ENCODE results near the gene HGS.
A peak's percentile ranks its signal among the peaks of the same experiment; 100 is the strongest.

The HGS gene

DNA sequence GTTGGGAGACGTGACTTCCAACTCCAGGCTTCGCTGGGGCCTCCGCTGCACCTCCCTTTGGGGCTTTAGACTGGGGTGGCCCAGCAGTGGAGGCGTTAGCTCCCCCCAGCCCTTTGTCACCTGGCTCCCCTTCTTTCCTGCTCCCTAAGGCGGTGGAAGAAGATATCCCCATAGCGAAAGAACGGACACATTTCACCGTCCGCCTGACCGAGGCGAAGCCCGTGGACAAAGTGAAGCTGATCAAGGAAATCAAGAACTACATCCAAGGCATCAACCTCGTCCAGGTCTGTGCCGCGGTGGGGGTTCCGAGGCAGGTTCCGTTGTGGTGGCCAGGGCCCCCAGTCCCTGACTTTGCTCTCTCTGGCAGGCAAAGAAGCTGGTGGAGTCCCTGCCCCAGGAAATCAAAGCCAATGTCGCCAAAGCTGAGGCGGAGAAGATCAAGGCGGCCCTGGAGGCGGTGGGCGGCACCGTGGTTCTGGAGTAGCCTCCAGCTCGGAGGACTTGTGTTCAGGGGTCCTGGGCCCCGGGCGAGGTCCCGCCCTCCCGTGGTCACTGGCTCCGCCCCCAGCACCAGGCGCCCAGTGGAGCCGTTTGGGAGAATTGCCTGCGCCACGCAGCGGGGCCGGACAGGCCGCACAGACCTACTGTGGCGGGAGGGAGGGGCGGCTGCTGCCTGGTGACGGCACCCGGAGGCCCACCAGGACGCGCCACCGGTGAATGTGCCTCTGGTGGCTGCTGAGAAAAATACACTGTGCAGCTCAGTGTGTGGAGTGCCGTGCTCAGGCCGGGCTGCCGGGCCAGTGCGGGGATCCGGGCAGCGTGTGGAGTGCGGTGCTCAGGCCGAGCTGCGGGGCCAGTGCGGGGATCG is 23.2 kb downstream of the HGS start:
- DNase-seq, result no peak

DNA sequence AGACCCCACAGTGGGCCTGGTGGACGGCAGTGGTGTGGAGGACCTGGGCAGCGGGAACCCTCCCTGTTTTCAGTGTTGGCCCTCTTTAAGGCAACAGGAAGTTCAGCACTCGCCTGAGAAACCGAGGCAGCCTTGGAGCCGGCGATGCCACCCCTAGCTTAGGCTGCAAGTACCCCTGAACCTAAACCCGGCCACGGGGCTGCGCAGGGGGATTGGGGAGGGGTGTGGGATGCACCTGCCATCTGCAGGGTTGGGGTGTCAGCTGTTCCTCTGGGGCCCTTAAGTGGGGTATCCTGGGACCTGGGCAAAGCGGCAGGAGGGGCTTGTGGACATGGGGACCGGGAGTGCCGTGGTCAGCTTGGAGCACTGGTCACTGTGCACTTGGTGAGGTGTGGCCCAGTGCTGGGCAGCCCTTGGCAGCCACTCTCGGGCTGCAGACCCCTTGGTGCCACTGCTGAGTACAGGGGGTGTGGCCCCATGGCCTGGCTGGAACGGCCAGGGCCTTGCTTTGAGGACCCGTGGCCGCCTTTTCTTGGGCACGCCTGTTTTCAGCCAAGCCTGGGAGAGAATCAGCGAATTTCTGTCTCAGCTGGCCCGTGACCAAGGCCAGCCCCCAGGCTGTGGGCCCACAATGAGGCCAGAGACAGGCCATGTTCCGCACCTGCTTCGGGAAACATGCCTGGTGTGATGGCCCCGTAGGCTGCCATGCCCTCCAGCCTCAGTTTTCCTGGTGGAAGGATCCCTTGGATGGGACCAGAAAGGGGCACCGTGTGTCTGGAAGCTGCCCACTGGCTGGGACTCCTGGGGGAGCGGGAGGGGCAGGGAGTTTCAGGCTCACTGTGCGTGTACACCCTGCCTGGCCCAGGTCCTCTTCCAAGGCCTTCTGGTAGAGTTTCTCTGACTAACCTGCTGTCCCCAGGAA is 24.2 kb downstream of the HGS start:
- no peak for DNase-seq

DNA sequence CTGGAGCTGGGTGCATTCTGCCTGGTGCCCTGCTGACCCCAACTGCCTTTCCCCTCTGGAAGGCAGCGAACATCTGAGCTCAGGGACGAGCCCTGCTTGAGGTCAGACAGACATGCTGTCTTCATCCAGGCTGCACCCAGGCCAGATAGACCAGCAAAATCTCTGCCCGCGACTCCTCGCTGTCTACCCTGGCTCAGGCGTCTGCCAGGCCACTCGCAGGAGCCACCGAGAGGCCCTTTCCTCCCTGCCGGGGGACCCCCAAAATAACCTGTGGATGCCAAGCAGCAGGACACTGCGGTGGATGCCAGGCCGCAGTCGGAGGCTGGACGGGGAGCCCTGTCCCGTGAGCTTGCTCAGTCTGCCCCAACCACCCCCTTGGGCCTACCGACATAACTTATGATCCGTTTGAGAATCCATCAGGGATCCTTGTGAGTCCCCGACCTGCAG is 25.0 kb downstream of the HGS start:
- DNase-seq, result no peak

DNA sequence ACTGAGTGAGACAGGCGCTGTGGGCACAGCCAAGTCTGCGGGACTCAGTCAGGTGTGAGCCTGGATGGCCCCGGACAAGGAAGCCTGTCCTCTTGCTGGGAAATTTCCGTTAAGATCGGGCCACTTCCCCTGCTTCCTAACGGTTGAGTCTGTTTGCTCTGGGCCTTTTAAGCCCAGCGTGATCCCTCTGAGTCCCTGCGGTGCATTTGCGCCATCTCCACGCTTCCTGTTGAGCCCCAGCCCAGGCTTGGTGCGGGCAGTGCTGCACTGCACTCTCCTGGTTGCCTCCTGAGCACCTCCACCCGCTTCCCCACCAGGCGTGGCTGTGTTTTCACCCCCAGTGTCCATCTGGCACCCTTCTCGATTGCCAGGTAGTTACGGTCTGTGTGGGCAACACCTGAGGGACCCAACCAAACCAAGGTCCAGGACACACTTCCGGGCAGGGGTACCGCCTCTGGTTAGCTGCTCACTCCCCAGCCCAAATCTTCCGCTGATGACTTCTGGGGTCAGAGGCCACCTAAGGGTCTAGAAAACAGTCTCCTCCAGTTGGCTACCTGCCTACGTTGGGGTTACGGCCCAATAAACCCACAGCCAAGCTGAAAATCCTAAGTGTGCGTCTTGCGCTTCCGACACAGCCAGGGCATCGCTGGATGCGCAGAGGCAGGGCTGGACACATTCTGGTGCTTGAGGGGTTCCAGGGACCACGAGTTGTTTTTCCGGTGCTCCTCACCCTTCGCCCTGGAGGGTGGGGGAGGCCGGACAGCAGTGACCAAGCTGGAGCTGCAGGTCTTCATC is 26.9 kb downstream of the HGS start:
- DNase-seq, result no peak

DNA sequence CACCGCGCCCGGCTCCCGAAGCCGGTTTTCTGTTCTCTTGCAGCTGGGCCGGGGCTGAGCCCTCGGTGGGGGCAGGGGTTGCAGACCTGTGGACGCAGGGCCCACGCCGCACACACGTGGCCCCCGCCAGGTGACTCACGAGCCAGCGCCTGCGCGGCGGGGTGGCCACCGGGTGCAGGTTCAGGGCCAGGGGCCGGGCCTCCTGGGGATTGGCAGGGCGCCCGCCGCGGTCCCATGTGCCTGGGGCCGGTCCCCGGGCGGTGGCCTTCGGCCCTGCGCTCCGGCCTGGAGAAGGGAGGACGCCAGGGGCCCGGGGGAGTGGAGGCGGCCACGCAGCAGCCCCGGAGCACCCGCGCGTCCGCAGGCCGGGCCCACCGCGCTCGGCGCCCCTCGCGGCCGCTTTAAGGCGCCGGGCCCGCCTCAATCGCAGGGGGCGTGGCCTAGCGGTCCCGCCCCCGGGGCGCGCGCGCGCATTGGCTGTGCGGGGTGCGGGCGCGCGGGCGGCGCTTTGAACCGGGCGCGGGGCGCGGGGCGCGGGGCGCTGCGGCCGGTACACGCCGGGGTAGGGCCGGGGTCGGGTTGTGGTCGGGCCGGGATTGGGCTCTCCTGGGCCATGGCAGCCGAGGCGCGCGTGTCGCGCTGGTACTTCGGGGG is 28.1 kb downstream of the HGS start, which contains the start of gene SLC25A10:
Gene SLC25A10 (plus strand): TSS at position 471 of the 654 bp plus-strand sequence. CDS start 143 bp downstream, at position 614.
- peak; percentile 74 for DNase-seq

DNA sequence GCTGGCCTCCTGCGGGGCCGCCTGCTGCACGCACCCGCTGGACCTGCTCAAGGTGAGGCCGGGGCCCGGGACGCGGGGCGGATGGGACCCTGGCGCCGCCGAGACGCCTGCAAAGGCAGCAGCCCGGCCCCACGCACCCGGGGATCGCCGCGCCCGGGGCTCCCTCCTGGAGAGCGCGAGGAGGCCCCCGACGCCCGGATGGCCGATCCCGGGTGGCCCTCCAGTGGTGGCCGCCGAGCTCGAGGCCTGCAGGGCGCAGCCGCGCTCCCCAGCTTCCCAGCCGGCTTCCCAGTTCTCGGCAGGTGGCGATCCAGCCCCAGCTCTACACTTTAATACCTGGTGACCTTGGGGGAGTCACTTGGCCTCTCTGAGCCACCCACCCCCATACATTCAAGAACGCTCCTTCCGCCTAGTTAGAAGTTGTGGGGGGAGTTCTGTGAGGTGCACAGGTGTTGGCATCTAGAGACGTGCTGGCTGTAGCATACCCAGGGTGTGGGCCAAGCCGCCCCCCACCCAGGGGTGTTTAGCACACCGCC is 28.7 kb downstream of the HGS start:
- DNase-seq, result no peak

DNA sequence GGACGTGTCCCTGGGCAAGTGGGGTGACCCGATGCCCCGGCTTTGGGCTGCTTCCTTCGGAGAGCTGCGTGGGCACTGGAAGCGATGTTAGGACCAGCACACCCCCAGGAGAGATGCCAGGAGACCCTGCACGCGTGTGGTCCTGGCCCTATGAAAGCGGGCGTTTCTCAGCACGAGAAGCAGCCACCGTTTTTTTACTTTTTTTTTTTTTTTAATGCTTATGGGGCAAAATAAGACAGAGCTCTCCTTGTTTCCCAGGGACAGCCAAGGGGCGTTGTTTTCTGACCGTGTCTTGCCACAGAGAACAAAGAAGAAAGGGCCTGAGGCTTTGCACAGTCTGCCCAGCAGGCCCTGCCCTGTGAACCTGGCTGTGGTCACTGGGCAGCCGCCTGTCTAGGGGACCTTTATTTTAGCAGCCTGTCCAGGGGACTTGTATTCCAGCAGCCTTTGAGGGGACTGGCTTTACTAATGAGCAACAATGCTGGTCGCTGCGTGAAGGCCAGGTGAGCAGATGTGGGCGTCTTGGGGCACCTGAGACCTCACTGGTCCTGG is 29.3 kb downstream of the HGS start:
- no peak for DNase-seq

DNA sequence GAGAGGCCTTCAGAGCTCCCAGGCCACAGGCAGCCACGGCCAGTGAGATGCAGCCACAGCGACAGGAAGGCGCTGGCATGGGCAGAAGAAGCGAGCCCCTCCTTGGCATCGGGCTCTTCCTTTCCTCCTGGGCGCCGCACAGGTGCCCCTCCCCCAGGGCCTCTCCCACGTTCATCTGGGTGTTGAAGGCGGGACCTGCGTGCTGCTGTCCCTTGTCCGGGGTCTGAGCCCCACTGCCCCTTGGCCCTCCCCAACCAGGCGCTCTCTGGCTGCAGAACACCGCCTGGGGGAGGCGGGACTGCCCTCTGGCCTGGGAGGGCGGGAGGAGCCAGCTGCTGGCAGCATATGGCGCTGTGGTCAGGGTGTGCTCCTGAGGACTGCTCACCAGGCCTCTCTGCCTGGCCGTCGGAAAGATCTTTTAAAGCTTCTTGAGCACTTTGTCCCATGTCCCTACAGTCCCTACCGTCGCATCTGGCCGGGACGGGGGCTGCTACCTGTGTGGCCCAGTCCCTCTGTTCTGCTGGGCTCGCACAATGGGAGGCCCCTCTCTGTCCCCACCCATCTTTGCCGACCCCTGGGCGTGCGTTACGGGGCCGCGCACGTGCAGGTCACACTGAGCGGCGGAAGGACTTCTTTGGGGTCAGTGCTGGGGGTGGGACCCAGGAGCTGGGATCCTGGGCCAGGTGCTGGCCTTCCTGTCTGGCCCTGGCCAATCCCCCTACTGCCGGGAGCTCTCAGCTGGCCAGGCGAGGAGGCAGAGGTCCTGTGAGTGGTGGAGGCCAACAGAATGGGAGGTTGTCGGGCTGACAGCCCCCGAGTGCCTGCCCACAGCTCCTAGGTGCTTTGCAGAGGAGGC is 30.0 kb downstream of the HGS start:
- DNase-seq, result no peak

DNA sequence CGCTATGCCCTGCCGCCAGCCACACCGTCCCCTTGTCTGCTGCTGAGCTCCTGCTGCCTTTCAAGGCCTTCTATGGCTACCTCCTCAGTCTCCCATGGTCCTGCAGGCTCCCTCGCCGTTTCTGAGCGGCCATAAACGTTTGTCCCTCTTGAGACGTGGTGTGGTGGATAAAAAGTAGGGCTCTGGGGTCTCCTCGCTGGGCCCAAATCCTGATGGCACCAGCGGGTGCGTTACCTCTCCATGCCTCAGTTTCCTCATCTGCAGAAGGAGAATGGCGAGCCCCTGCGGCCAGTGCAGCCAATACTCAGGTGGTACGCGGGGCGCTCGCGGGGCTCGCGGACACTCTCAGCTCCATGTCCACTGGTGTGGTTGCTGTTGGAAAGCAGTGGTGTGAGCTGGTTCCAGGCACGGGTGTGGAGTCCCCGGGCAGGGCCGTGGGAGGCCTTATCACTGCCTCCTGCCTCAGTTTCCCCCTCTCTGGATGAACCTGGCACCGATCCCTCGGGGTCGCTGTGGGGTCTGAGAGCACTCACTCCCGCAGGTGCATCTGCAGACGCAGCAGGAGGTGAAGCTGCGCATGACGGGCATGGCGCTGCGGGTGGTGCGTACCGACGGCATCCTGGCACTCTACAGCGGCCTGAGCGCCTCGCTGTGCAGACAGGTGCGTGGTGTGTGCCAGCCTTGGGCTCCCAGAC is 30.7 kb downstream of the HGS start:
- DNase-seq, result no peak

DNA sequence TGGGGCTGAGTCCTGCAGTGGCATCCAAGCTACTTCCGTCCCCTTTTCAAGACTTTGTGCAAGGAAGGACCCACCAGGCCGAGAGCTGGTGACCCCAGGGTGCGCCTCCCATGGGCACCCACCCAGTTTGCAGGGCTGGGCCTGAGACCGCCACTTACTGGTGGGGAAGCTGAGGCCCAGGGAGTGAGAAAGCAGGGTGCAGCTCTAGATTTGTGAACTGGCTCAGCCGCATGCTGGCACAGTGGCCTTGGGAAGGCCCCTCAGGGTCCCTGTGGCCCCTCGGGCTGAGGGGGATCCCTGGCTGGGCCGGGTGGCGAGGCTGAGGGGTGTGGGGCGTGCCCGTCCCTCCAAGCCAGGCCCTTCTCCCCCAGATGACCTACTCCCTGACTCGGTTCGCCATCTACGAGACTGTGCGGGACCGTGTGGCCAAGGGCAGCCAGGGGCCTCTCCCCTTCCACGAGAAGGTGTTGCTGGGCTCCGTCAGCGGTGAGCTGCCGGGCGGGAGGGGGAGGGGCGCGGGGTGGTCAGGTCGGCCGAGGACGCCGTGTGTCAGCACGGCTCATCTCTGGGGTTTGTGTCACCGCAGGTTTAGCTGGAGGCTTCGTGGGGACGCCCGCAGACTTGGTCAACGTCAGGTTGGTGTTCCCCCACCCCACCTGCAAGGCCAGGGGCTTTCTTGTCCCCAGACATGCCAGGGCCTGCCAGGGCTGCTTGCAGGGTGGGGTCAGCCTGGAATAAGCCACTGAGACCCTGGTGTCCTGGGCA is 31.5 kb downstream of the HGS start:
- no peak for DNase-seq

DNA sequence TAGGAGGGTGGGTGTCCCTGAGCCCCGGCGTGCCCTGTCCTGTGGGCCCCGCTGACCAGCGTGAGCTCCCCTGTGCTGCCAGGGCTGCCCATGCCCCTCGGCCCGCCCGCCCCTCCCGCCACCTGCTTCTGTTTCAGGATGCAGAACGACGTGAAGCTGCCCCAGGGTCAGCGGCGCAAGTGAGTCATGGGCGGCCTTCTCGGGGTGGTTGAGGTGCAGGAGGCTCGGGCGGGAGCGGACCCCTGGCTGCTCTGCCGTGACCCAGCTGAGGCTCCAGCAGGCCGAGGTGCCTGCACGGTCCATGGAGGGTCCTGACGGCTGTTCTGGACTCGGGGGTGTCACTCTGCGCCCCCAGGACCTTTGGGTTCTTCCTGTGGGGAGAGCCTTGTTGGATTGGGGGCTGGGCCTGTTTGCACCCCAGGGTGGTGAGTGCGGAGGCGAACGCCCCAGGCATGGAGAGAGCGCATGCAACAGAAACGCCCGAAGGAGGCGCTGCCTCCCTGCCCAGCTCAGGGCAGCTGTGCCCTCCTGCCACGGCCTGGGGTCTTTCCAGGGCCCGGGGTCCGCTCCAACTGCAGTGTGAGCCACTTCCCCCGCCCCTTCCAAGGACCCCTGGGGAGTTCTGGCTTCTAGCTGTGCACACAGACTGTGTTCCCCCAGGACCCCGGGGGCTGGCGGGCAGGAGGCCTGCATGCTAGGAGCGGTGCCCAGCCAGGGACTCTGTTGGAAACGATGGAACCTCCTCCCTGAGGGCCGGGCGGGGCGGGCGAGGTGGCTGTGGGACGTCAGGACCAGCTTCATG is 32.3 kb downstream of the HGS start:
- no peak for DNase-seq

DNA sequence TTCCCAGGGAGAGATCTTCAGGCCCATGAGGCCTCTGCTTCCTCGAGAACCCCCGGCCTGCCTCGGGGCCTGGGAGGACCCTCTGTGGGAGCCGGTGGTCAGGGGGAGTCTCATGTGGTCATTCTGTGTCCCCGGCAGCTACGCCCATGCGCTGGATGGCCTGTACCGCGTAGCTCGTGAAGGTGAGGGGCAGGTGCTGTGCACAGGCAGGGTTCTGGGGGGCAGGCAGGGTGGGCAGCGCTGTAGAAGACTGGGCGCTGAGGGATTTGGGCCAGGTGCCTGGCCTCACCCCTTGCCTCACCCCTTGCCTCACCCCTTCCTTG is 32.8 kb downstream of the HGS start:
- DNase-seq, result no peak

DNA sequence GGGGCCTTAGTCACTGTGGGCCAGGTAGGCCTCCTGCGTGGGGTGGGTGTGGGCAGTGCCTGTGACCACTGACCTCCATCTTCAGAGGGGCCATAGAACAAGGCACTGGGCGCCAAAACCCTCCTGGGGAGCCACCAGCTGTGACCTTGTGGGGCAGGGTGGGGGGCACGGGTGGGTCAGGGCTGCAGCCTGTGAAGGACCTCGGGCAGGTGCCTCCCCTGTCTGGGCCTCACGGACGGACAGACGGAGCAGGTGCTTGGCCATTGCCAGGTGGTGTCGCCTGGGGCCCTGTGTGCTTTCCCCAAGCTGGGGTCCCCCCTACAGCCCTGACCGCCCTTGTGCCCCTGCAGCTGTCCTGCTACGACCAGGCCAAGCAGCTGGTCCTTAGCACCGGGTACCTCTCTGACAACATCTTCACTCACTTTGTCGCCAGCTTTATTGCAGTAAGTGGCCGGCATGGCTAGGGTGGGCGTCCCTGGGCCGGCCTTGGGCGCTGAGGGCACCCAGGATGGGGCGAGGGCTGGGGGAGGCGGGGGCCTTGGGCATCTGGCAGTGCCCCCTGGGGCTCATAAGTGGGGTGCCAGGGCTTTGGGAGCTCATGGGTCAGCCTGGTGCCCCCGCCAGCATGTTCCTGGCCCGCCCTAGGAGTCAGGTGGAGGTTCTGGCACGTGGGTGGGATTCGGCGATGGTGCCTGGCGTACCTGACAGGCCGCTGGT is 33.4 kb downstream of the HGS start:
- DNase-seq, result no peak

DNA sequence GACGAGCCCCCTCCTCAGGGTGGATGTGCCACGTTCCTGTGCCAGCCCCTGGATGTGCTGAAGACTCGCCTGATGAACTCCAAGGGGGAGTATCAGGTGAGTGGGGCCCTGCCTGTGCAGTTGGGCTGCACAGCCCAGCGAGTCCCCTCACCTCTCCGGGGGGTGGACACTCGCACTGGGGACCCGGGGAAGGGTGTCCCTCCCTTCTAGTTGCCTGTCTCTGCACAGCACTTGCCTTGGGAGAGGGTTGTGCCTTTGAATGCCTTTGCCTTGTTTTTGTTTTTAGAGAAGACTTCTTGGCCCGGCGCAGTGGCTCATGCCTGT is 33.9 kb downstream of the HGS start:
- no peak for DNase-seq

DNA sequence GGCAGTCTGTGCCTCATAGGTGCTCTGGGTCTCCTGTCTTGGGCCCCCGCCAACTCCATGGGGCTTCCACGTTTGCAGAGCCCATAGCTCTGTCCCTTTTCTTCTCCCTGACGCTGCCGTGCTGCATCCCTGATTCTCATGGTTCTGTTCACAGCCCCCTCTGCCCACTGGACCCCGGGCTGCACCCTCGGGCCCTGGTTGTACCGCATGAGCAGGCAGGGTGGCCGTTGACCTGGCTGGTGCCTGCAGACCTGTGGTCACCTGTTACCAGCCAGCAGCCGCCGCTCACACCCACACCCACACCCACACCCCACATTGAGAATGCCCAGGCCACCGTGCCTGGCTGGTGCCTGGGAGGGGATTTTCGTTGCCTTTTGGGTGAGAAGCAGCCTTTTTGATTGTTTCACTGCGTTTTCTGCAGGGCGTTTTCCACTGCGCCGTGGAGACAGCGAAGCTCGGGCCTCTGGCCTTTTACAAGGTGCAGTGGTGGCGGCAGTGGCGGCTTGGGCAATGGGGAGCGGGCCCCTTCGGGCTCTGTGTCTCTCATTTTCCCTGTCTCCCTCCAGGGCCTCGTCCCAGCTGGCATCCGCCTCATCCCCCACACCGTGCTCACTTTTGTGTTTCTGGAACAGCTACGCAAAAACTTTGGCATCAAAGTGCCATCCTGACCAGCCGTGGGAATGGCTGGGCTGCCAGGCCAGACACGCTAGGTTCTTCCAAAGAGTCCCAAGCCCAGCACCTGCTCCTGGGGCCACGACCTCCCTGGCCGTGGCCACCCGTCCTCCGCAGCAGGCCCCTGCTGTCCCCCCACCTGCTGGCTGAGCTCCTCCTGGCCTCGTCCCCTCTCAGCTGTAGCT is 35.8 kb downstream of the HGS start:
- DNase-seq, result no peak

DNA sequence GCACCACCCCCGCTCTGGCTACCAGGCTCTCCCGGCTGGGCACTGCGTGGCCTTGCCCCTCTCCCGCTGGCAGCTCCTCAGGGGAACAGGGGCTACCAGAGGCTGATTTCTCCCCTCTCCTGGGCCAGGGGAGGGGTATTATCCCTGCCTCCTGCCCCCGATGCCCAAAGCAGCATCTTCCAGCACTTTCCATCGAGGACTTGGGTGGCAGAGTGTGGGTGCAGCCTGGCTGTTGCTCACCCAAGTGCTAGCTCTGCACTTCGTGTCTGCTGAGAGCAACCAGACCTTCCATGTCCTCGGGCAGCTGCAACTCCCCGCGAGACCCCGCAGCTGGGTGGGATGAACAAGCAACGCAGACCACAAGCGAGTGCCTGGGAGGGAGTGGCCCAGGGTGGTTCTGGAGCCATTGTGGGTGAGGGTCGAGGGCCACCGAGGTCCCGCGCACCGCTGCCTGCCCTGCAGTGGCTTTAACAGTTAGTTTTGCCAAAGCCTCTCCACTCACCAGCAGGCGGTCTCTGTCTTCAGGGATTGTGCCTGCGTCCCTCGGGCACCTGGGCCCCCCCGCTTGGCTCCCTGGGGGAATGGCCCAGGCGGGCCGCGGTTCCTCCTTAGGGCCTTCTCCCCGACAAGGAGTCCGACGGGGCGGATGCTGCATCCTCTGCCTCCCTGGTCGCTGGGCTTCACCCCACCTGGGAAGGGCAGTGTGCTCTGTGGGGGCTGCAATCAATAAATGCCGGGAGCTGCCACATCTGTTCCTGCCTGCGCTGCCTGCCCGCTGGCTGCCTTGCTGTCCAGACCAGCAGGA is 36.7 kb downstream of the HGS start:
- no peak for DNase-seq

Measured in central memory CD4-positive, alpha-beta T cell (primary cell).